ENCODE measurements around the gene CETN2. TPM values are rescaled to one million over a fixed set of nuclear protein-coding genes. Genes with fewer than 3 reads are reported as not detected.

CETN2 gene
- total RNA-seq, 4 donors from 2014 or later: 21.6 to 43.7 (median 28.3) TPM

DNA sequence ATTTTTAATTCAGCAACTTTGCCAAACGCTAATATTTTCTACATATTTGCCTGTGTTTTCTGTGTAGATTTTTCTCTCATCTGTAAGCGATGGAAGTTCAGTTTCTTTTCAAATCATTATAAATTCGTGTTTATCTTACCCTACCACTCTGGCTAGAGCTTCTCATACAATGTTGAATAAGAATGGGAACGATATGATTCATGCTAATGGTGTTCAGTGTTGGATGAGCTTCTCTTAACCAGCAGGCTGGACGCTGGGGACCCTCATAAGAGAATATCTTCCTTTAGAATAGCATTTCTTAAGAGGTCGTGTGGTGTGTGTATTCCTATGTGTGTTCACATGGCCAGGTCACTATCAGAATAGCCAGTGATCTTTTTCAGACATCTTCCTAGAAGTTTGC is 31.3 kb upstream of the CETN2 start:
- no peaks in the 10 kb centered on the region for H3K4me1 ChIP-seq
- 75 to 94% methylated on average over 6 of the region's 6 CpGs for WGBS, 2 donors
- no peak overlapping the region for H3K27ac ChIP-seq
- H3K36me3 ChIP-seq: peaks cover 0 to 46% (median 0%) of the 10 kb centered on the region in 3 donors
- no peaks in the 10 kb centered on the region for H3K9me3 ChIP-seq
- TF ChIP-seq, protein P1, sequence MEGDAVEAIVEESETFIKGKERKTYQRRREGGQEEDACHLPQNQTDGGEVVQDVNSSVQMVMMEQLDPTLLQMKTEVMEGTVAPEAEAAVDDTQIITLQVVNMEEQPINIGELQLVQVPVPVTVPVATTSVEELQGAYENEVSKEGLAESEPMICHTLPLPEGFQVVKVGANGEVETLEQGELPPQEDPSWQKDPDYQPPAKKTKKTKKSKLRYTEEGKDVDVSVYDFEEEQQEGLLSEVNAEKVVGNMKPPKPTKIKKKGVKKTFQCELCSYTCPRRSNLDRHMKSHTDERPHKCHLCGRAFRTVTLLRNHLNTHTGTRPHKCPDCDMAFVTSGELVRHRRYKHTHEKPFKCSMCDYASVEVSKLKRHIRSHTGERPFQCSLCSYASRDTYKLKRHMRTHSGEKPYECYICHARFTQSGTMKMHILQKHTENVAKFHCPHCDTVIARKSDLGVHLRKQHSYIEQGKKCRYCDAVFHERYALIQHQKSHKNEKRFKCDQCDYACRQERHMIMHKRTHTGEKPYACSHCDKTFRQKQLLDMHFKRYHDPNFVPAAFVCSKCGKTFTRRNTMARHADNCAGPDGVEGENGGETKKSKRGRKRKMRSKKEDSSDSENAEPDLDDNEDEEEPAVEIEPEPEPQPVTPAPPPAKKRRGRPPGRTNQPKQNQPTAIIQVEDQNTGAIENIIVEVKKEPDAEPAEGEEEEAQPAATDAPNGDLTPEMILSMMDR (IDR thresholded peaks at IDR 0.05): no peak
- TF ChIP-seq POLR2A (IDR thresholded peaks at IDR 0.05): no peak
- no peak overlapping the region for H3K4me3 ChIP-seq
- no peak for DNase-seq (ENCODE audit: low spot score in 2 of 2)
- no peaks in the 10 kb centered on the region for H3K27me3 ChIP-seq

DNA sequence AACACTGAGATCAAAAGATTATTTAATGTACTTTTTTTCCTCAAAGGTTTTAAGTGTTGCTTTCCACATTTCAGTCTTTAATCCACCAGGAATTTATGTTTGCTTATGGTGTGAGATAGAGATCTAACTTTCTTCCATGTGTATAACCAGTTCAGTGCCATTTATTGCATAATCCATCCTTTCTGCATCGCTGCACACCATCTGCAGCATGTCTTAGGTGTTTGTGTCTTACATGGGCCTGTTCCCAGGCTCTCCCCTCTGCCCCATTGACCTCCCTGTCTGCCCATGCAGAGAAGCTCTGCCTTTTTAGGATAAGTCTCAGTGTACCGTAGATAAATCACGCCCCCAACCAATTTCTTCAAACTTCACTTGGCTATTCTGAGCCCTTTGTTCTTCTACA is 30.6 kb upstream of the CETN2 start:
- Histone ChIP-seq H3K27ac (no peak overlapping the region), H3K4me3 (no peak overlapping the region), H3K9me3 (no peaks in the 10 kb centered on the region), H3K36me3 (peaks cover 0 to 39% (median 0%) of the 10 kb centered on the region in 3 donors), H3K27me3 (no peaks in the 10 kb centered on the region), H3K4me1 (no peaks in the 10 kb centered on the region)
- TF ChIP-seq EP300 (IDR thresholded peaks at IDR 0.05): no peak
- TF ChIP-seq, protein P1 (IDR thresholded peaks at IDR 0.05): no peak
- no peak for TF ChIP-seq POLR2A (IDR thresholded peaks at IDR 0.05)
- no peak for DNase-seq (ENCODE audit: low spot score in 2 of 2)
- 67 to 76% methylated on average over 3 of the region's 3 CpGs for WGBS, 2 donors

DNA sequence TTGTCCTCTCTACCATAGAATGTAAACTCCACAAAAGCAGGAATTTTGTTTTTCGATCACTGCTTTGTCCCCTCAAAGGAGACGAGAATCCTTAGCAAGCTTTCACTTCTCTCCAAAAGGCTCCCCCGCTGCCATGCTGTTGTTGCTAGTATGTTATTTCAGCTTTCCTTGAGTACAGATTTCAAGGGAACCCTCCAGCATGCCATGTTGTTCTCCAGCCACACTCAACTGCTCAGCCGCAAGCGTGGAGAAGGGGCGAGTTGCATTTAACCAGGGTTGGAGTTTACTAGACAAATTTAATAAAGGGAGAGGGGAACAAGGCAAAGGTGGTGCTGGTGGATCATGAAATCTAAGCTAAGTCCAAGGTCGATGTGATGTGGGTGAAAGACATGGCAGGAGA is 23.4 kb upstream of the CETN2 start:
- WGBS, 2 donors: 91 to 99% methylated on average over 7 of the region's 7 CpGs
- Histone ChIP-seq H3K36me3 (peaks cover 0 to 32% (median 0%) of the 10 kb centered on the region in 3 donors), H3K4me1 (no peaks in the 10 kb centered on the region)

DNA sequence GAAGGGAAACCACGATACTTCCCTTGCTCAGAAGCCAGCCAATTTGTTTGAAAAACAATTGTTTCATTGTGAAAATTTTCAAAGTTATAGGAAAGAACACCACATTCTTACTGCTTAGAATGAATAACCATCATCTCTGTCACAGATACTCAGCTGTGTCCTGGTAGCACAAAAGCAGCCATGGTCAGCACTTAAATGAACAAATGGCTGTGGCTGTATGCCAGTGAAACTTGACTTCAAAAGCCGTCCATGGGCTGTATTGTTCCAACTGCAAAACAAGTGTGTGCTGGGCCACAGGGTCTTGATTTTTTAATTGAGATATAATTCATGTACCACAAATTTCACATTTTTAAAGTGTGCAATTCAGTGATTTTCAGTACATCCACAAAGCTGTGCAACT is 19.9 kb upstream of the CETN2 start:
- Histone ChIP-seq H3K4me3 (no peak overlapping the region), H3K9me3 (no peaks in the 10 kb centered on the region), H3K27ac (no peak overlapping the region), H3K4me1 (no peaks in the 10 kb centered on the region), H3K27me3 (no peaks in the 10 kb centered on the region), H3K36me3 (peaks cover 0 to 28% (median 0%) of the 10 kb centered on the region in 3 donors)
- no peak for DNase-seq (ENCODE audit: low spot score in 2 of 2)
- 40 to 53% methylated on average over 2 of the region's 2 CpGs for WGBS, 2 donors
- TF ChIP-seq POLR2A (IDR thresholded peaks at IDR 0.05) (no peak), EP300 (IDR thresholded peaks at IDR 0.05) (no peak)
- TF ChIP-seq, protein P1 (IDR thresholded peaks at IDR 0.05): no peak

More for the DNA sequence above, 23.4 kb upstream of the CETN2 start:
- Histone ChIP-seq H3K9me3 (no peaks in the 10 kb centered on the region), H3K27me3 (no peaks in the 10 kb centered on the region), H3K27ac (no peak overlapping the region), H3K4me3 (no peak overlapping the region)
- TF ChIP-seq, protein P1 (IDR thresholded peaks at IDR 0.05): no peak
- TF ChIP-seq POLR2A (IDR thresholded peaks at IDR 0.05): no peak
- TF ChIP-seq EP300 (IDR thresholded peaks at IDR 0.05): no peak
- DNase-seq (ENCODE audit: low spot score in 2 of 2): no peak

DNA sequence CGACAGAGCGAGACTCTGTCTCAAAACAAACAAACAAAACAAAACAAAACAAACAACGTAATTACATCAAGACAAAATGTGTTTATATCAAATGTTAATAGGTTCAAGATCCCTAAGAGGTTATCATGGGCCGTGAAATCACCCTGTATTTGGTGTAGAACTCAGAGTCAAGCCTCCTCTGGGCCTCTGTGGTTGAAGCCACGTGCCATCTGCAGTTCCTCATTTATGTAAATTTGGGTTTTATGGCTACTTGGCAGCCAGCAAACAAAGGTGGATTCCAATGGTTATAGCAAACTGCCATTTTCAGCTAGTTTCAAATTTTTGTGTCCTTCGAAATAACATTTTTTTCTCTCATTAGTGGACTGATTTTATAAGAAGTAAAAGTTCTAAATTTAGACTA is 16.7 kb upstream of the CETN2 start:
- 72 to 82% methylated on average over 6 of the region's 6 CpGs for WGBS, 2 donors
- DNase-seq (ENCODE audit: low spot score in 2 of 2): no peak
- H3K36me3 ChIP-seq: peaks cover 0 to 21% (median 0%) of the 10 kb centered on the region in 3 donors
- H3K27me3 ChIP-seq: no peaks in the 10 kb centered on the region
- TF ChIP-seq, protein P1 (IDR thresholded peaks at IDR 0.05): no peak
- no peak for TF ChIP-seq EP300 (IDR thresholded peaks at IDR 0.05)
- no peak for TF ChIP-seq POLR2A (IDR thresholded peaks at IDR 0.05)
- no peaks in the 10 kb centered on the region for H3K9me3 ChIP-seq
- no peaks in the 10 kb centered on the region for H3K4me1 ChIP-seq
- no peak overlapping the region for H3K27ac ChIP-seq
- H3K4me3 ChIP-seq: no peak overlapping the region
